ENCODE measurements around the gene MISP3. TPM values are rescaled to one million over a fixed set of nuclear protein-coding genes. Genes with fewer than 3 reads are reported as not detected.

MISP3 gene
- total and polyA plus RNA-seq, 9 of the 15 experiments (the other 6 are each of a cell fraction or from before 2014, with no cell fraction given): 0.25 to 5.6 (median 1.6) TPM

GRCh38 chr19:14091081-14091812, 18.7 kb downstream of the MISP3 start (continued):
- TF ChIP-seq CUX1 (CRISPR knock-in tag; IDR thresholded peaks at IDR 0.05) (no peak), IFI16 (CRISPR knock-in tag; IDR thresholded peaks at IDR 0.05) (no peak), ZNF41 (CRISPR knock-in tag; conservative IDR thresholded peaks at IDR 0.05) (no peak), ZNF79 (CRISPR knock-in tag; IDR thresholded peaks at IDR 0.05; ENCODE audit: low read depth) (no peak), MAFF (IDR thresholded peaks at IDR 0.05; ENCODE audit: low read length) (no peak), ILF3 (IDR thresholded peaks at IDR 0.05; ENCODE audit: borderline replicate concordance) (no peak; the same call in 1 of the 2 replicates), THRA (IDR thresholded peaks at IDR 0.05) (no peak), HNRNPLL (IDR thresholded peaks at IDR 0.05; ENCODE audit: low read depth, low read length, poor library complexity, severe bottlenecking) (no peak), HMGXB4 (CRISPR knock-in tag; IDR thresholded peaks at IDR 0.05) (no peak), ESRRA (IDR thresholded peaks at IDR 0.05; ENCODE audit: borderline replicate concordance, low read depth) (no peak; the same call in 1 of the 2 replicates), CSDE1 (IDR thresholded peaks at IDR 0.05) (no peak), SIX5 (IDR thresholded peaks at IDR 0.05; ENCODE audit: borderline replicate concordance in 1 of 2, insufficient read depth in 1 of 2, low read depth in 1 of 2, low read length in 2 of 2) (no peak), ZNF133 (CRISPR knock-in tag; IDR thresholded peaks at IDR 0.05) (no peak), KAT7 (CRISPR knock-in tag; IDR thresholded peaks at IDR 0.05; ENCODE audit: borderline replicate concordance) (0 out of 2 replicates have a peak, but pooled peaks have one; percentile 37), ZNF699 (CRISPR knock-in tag; IDR thresholded peaks at IDR 0.05; ENCODE audit: insufficient replicate concordance) (no peak), ZBED1 (IDR thresholded peaks at IDR 0.05) (no peak), YBX1 (IDR thresholded peaks at IDR 0.05) (no peak), TBP (optimal IDR thresholded peaks at IDR 0.05; ENCODE audit: low read depth, low read length) (no peak)
- TF ChIP-seq, protein P1, sequence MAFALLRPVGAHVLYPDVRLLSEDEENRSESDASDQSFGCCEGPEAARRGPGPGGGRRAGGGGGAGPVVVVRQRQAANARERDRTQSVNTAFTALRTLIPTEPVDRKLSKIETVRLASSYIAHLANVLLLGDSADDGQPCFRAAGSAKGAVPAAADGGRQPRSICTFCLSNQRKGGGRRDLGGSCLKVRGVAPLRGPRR (CRISPR knock-in tag; IDR thresholded peaks at IDR 0.05): no peak
- TF ChIP-seq, protein P2, sequence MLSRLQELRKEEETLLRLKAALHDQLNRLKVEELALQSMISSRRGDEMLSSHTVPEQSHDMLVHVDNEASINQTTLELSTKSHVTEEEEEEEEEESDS (CRISPR knock-in tag; IDR thresholded peaks at IDR 0.05): no peak
